Memory B cell (primary cell): ENCODE measurements around the gene CBX3.
"Not testable (repeated sequence)": the region's sequence is repeated elsewhere in the genome, so short reads cannot be mapped to it uniquely, and the experiment has no call there.

Source experiments
- ATAC-seq: fragments of 150-1000 bp; cut with Tn5 transposase; 2 replicates; pipeline ENCODE4 v1.10.0; 2021; ENCODE audit warnings: low read depth, mild to moderate bottlenecking, moderate library complexity
- DNase-seq, 2 donors: peaks; one replicate each; pipeline ENCODE4 v3.0.0; 2022; ENCODE audit warnings: low spot score in 2 of 2
- H3K27ac Mint-ChIP-seq: one replicate; pipeline ENCODE4 v1.8.0; 2022; ENCODE audit warnings: mild to moderate bottlenecking, moderate library complexity, mixed read lengths
- H3K27me3 Mint-ChIP-seq: one replicate; pipeline ENCODE4 v1.8.0; 2022; ENCODE audit warnings: mixed read lengths
- H3K36me3 Mint-ChIP-seq: one replicate; pipeline ENCODE4 v1.8.0; 2022; ENCODE audit warnings: mild to moderate bottlenecking, mixed read lengths
- H3K4me1 Mint-ChIP-seq: one replicate; pipeline ENCODE4 v1.8.0; 2022; ENCODE audit warnings: mixed read lengths
- H3K4me3 Mint-ChIP-seq: one replicate; pipeline ENCODE4 v1.8.0; 2022; ENCODE audit warnings: mild to moderate bottlenecking, moderate library complexity, mixed read lengths
- H3K9me3 Mint-ChIP-seq: one replicate; pipeline ENCODE4 v1.8.0; 2022; ENCODE audit warnings: mixed read lengths

The CBX3 gene

DNA sequence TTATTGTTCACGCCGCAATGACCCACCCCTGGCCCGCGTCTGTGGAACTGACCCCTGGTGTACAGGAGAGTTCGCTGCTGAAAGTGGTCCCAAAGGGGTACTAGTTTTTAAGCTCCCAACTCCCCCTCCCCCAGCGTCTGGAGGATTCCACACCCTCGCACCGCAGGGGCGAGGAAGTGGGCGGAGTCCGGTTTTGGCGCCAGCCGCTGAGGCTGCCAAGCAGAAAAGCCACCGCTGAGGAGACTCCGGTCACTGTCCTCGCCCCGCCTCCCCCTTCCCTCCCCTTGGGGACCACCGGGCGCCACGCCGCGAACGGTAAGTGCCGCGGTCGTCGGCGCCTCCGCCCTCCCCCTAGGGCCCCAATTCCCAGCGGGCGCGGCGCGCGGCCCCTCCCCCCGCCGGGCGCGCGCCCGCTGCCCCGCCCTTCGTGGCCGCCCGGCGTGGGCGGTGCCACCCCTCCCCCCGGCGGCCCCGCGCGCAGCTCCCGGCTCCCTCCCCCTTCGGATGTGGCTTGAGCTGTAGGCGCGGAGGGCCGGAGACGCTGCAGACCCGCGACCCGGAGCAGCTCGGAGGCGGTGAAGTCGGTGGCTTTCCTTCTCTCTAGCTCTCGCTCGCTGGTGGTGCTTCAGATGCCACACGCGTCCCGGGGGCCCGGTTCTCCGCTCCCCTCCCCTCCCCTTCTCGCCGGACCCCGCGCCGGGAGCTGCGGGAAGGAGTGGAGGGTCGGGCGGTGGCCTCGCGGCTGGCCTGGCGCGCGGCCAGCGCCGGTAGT, at the start of gene CBX3:
Gene CBX3 (plus strand): TSS at position 499 of the 772 bp plus-strand sequence. CDS start 1,254 bp downstream, outside the sequence.
- H3K36me3 Mint-ChIP-seq: peaks cover 28% of the 10 kb centered on the region
- H3K27ac Mint-ChIP-seq: peak within 1 kb of the TSS; percentile 99
- peak; percentile 90 for DNase-seq
- H3K4me1 Mint-ChIP-seq: peaks cover 28% of the 10 kb centered on the region
- peak within 1 kb of the TSS; percentile 100 for H3K4me3 Mint-ChIP-seq
- H3K9me3 Mint-ChIP-seq: no peaks in the 10 kb centered on the region
- H3K27me3 Mint-ChIP-seq: no peaks in the 10 kb centered on the region
- ATAC-seq: peak; percentile 40

DNA sequence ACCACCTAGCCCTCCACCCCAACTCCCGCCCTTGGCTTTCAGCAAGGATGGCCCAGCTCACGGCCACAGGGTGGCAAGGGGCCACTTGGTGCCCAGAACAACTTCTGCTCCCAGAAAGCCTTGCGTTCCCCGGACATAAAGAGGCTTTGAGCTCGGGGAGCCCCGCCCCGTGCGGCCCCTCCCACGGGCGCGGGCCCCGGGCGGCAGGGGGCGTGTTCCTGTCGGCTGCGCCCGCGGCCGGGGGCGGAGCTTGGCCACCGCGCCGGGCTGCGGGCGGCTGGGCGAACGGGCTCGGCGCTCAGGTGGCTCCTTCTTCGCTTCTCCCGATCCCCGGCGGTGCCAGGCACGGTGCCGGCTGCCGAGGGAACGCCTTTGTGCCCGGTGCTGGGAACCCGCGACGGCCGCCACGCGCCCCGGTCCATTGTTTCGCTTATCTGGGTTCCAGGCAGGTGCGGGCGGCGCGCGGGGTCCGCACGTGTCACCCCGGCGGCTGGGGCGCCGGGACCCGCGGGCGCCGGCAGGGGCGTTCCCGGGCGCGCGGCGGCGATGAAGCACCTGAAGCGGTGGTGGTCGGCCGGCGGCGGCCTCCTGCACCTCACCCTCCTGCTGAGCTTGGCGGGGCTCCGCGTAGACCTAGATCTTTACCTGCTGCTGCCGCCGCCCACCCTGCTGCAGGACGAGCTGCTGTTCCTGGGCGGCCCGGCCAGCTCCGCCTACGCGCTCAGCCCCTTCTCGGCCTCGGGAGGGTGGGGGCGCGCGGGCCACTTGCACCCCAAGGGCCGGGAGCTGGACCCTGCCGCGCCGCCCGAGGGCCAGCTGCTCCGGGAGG, 49.4 kb upstream of the CBX3 start, which contains the start of gene NFE2L3:
Gene NFE2L3 (plus strand): TSS at position 246 of the 829 bp plus-strand sequence. CDS start 301 bp downstream, at position 547.
- H3K27me3 Mint-ChIP-seq: no peaks in the 10 kb centered on the region
- H3K9me3 Mint-ChIP-seq: no peaks in the 10 kb centered on the region
- peaks cover 33% of the 10 kb centered on the region for H3K4me1 Mint-ChIP-seq
- H3K4me3 Mint-ChIP-seq: peak within 1 kb of the TSS; percentile 93
- peak within 1 kb of the TSS; percentile 87 for H3K27ac Mint-ChIP-seq
- DNase-seq (peak; percentile 75 to 77), ATAC-seq (peak; percentile 76)
- no peaks in the 10 kb centered on the region for H3K36me3 Mint-ChIP-seq

DNA sequence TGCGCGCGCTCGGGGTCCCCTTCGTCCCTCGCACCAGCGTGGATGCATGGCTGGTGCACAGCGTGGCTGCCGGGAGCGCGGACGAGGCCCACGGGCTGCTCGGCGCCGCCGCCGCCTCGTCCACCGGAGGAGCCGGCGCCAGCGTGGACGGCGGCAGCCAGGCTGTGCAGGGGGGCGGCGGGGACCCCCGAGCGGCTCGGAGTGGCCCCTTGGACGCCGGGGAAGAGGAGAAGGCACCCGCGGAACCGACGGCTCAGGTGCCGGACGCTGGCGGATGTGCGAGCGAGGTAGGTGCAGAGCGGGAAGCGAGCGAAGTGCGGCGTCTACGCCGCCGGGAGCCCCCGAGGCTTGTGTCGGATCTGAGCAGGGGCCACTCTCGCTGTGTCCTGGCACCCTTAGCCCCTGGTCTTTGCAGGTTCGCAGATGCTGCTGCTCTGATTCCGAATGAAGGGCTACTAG, 48.7 kb upstream of the CBX3 start:
- DNase-seq: peak; percentile 21 to 47
- not testable (repeated sequence) for H3K27me3 Mint-ChIP-seq, H3K36me3 Mint-ChIP-seq, H3K9me3 Mint-ChIP-seq
- peak; percentile 15 for ATAC-seq
- Mint-ChIP-seq H3K4me3 (peak overlapping the region; percentile 89), H3K4me1 (peaks cover 36% of the 10 kb centered on the region), H3K27ac (peak overlapping the region; percentile 86)

DNA sequence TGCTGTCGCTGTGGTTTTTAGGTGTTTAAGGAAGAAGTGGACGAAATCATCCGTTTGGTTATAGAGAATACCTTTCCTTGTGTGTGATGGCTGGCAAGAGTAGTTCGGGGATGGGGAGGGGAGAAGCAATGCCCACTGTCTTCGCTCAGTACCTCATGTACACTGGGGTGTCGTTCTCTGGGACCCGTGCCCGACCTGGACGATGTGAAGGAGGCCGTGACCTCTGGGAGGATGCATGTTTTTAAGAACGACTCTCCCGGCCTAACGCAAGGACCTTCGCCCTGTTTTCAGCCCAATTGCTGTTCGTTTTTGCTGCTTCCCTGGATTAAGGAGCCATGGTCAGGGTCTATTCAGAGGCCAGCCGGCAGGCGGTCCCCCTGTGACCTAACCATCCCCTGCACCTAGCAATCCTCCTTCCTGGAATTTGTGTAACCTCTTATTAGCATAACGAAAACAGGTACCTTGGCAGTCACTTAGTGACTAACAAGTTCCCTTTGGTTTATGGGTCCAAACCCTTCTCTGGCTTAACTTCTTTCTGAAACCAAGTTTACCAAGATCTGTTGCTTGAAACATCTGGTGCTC, 48.2 kb upstream of the CBX3 start:
- no peaks in the 10 kb centered on the region for H3K27me3 Mint-ChIP-seq
- H3K9me3 Mint-ChIP-seq: no peaks in the 10 kb centered on the region
- H3K4me1 Mint-ChIP-seq: peaks cover 40% of the 10 kb centered on the region
- no peaks in the 10 kb centered on the region for H3K36me3 Mint-ChIP-seq
- no peak for DNase-seq
- no peak for ATAC-seq
- peak overlapping the region; percentile 86 for H3K27ac Mint-ChIP-seq
- H3K4me3 Mint-ChIP-seq: peak overlapping the region; percentile 89

DNA sequence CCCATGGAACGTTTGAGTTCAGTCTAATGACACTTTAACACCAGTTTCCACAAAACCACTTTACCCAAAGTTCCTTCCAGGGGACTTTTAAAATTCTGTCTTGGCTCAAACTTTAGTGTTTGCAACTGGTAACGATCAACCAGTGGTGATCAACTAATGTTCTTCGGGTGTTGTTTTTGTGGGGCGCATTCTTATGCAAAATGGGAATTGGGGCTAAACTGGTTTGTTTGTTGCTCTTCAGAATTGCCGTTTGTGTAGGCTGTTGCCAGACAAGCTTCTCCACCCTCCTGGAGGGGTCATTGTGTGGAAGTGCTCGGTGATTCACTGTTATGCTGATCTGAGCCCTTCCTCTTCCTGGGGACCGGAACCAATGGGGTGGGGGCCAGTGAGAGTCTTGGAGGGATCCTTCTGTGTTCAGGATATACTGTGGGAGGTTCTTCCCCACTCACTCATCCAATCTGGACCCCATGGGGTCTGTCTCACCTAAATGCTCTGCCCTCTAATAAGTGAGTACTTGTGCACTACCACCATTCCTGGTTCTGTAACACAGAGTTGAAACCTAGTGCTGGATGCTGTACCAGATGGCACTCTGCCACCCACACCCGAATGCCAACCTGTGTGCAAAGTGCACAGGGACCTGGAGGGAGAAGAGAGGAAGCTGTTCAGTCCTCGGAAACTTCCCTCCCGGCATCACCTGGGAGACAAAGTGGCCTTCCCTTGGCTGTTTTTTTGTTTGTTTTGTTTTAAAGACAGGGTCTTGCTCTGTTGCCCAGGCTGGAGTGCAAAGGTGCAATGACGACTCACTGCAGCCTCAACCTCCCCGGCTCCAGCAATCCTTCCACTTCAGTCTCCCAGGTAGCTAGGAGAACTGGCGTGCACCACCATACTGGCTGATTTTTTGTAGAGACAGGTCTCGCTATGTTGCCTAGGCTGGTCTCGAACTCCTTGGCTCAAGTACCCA, 47.4 kb upstream of the CBX3 start:
- H3K4me3 Mint-ChIP-seq: peak overlapping the region; percentile 89
- no peaks in the 10 kb centered on the region for H3K36me3 Mint-ChIP-seq
- peak overlapping the region; percentile 86 for H3K27ac Mint-ChIP-seq
- H3K27me3 Mint-ChIP-seq: no peaks in the 10 kb centered on the region
- no peak for DNase-seq
- no peak for ATAC-seq
- no peaks in the 10 kb centered on the region for H3K9me3 Mint-ChIP-seq
- peaks cover 42% of the 10 kb centered on the region for H3K4me1 Mint-ChIP-seq

DNA sequence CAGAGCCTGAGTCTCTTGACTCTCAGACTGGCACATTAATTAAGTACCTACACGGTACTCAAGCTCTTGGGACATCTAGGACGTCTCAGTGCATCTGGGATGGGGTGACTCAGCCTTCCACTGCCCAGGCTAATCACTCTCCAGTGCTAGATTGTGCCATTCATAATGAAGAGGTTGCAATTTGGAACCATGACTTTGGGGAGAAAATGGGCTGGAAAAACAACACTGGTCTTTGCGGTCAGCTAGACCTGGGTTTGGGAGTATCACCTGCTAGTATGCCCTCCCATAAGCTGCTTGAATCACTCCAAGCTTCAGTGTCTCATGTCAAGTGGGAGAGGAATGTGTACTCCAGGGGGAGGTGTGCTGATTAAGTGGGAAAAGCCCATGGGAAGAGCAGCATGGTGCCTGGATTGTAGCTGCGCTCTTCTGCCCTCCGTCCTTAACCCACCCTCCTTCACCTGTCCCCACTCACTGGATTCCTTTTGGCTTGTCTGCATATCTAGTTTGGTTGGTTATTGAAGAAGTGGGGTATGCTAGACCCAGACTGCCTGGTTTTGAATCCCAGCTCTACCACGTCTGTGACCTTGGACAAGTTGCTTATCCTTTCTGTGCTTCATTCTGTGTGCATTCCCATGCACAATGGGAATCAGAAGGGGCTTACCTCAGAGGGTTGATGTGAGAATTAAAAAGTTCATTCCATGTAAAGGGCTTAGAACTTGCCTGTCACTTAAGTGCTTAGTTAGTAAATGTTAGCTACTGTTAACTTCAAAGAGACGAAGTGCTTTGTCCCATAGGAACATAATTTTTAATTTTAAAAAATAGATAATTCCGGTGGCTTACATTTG, 45.8 kb upstream of the CBX3 start:
- Mint-ChIP-seq H3K27me3 (no peaks in the 10 kb centered on the region), H3K4me3 (peak overlapping the region; percentile 80), H3K4me1 (peaks cover 46% of the 10 kb centered on the region), H3K36me3 (no peaks in the 10 kb centered on the region), H3K27ac (peak overlapping the region; percentile 96), H3K9me3 (no peaks in the 10 kb centered on the region)
- ATAC-seq: no peak
- DNase-seq: no peak

DNA sequence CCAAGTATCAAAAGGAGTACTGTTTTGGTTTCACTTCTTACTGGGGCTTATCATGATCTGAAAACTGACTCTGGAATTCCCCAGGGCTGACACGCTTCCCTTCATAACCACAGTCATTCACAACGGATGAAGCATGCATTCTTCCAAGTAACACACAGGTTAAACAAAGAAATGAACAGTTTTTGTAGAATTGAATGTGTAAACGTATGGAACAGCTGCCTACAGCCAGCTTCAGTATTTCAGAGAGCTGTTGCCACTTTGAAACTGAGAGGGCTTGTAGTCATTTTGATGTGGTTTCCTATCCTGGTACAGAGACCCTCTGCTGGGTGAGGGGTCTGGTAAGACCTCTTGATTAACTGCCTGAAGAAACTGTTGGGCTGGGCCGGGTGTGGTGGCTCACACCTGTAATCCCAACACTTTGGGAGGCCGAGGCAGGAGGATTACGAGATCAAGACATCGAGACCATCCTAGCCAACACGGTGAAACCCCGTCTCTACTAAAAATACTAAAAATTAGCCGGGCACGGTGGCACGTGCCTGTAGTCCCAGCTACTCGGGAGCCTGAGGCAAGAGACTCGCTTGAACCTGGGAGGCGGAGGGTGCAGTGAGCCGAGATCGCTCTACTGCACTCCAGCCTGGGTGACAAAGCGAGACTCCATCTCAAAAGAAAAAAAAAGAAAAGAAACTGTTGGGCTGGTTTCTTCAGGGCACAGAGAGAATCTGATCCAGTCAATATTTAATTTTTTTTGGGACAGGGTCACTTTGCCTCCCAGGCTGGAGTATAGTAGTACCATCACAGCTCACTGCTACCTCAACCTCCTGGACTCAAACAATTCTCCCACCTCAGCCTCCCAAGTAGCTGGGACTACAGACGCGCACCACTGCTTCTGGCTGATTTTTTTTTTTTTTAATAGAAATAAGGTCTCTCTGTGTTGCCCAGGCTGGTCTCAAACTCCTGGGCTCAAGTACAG, 44.8 kb upstream of the CBX3 start:
- DNase-seq: peak in 1 of 2 donors; percentile 55
- Mint-ChIP-seq H3K4me3 (peak overlapping the region; percentile 80), H3K36me3 (no peaks in the 10 kb centered on the region), H3K4me1 (peaks cover 38% of the 10 kb centered on the region), H3K27me3 (no peaks in the 10 kb centered on the region), H3K9me3 (no peaks in the 10 kb centered on the region), H3K27ac (peak overlapping the region; percentile 96)
- ATAC-seq: peak; percentile 74

DNA sequence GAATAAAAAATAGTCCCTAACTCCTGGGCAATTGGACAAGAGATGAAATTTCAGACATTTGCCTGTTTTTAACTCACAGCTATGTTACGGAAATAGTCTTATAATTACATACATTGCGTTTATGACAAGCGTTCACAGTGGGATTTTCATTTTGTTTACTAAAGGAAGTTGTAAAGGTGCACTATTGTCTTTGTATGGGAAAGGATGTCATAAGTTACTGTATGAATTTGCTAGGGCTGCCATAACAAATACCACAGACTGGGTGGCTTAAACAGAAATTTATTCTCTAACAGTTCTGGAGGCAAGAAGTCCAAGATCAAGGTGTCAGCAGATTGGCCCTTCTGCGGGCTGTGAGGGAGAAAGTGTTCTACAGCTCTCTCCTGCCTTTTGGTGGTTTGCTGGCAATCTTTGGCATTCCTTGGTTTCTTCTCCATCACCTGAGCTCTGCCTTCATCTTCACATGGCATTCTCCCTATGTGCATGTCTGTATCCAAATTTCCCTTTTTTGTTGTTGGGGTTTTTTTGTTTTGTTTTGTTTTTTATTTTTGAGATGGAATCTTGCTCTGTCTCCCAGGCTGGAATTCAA, 43.9 kb upstream of the CBX3 start:
- DNase-seq: no peak
- no peaks in the 10 kb centered on the region for H3K27me3 Mint-ChIP-seq
- peaks cover 36% of the 10 kb centered on the region for H3K4me1 Mint-ChIP-seq
- peak overlapping the region; percentile 83 for H3K27ac Mint-ChIP-seq
- no peaks in the 10 kb centered on the region for H3K9me3 Mint-ChIP-seq
- H3K36me3 Mint-ChIP-seq: no peaks in the 10 kb centered on the region
- no peak for ATAC-seq
- no peak overlapping the region for H3K4me3 Mint-ChIP-seq

DNA sequence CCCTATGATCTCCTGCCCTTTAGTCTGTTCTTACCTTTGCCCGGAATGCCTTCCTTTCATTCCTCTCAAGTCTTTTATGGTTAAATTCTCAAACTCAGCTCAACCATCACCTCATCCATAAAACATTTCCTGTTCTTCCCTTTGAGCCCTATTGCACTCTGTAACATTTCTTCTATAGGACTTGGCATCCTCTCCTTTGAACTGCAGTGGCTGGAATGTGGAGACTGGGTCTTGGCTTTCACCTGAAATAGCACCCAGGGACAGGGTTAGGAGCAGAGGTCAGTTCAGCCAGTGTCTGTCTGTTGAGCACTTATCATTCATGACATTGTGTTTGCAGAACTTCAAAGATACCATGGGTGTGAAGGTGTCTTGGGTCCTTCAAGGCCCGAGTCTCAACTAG, 42.3 kb upstream of the CBX3 start:
- no peaks in the 10 kb centered on the region for H3K36me3 Mint-ChIP-seq
- peaks cover 24% of the 10 kb centered on the region for H3K4me1 Mint-ChIP-seq
- H3K27me3 Mint-ChIP-seq: no peaks in the 10 kb centered on the region
- no peak overlapping the region for H3K4me3 Mint-ChIP-seq
- H3K27ac Mint-ChIP-seq: peak overlapping the region; percentile 68
- DNase-seq (no peak), ATAC-seq (no peak)
- no peaks in the 10 kb centered on the region for H3K9me3 Mint-ChIP-seq

DNA sequence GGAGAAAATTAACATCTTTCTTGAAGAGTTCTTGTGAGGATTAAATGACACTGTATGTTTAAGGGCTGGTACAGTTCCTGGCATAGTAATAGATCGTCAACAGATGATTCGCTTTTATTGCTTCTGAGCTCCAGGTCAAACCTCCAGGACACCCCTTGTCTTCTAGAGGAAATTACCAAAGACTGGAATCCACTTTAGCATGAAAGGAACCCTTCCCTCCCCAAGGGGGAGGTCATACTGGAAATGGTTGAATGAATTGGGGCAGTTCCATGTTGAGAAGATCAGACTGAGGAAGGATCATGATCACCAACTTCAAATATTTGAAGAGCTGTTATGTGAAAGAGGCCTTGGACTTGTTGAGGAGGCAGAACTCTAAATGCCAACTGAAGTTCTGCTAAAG, 40.6 kb upstream of the CBX3 start:
- DNase-seq (no peak), ATAC-seq (no peak)
- Mint-ChIP-seq H3K9me3 (no peaks in the 10 kb centered on the region), H3K27me3 (no peaks in the 10 kb centered on the region), H3K36me3 (peaks cover 2% of the 10 kb centered on the region), H3K4me1 (peaks cover 16% of the 10 kb centered on the region), H3K27ac (no peak overlapping the region), H3K4me3 (no peak overlapping the region)

DNA sequence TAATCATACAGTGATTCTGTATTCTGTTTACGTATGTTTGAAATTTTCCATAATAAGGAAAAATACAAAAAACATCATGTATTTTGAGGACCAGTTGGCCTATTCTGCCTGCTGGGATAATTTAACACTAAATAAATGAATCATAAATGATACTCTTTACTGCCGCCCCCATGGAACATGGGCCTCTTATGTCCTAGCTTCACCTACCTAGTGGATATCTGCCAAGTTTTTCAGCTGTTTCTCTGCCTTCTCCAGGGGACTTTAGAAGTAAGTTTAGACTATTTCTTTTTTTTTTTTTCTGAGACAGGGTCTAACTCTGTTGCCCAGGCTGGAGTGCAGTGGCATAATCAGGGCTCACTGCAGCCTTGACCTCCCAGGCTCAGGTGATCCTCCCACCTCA, 39.1 kb upstream of the CBX3 start:
- no peak overlapping the region for H3K4me3 Mint-ChIP-seq
- ATAC-seq: no peak
- peaks cover 2% of the 10 kb centered on the region for H3K36me3 Mint-ChIP-seq
- H3K27me3 Mint-ChIP-seq: no peaks in the 10 kb centered on the region
- no peaks in the 10 kb centered on the region for H3K9me3 Mint-ChIP-seq
- no peak for DNase-seq
- peaks cover 19% of the 10 kb centered on the region for H3K4me1 Mint-ChIP-seq
- no peak overlapping the region for H3K27ac Mint-ChIP-seq
